HG03139 (cell line): Measurements from ENCODE around the gene TTF1.

Experiments
- ATAC-seq: cut with Tn5 transposase; IDR thresholded peaks from one replicate; pipeline ENCODE4 v1.9.1; 2021; ENCODE audit not compliant: unreplicated experiment

The TTF1 gene

GRCh38 chr9:132406554-132407122 lies at the start of gene TTF1:
Gene TTF1, minus strand, starts transcription at chr9:132406840. Its CDS starts 4,019 bp downstream, at chr9:132402821.
- ATAC-seq = peak; percentile 88

- no peak for ATAC-seq
These were observed 49.6 kb upstream of the TTF1 start for GRCh38 chr9:132456241-132456640.

GRCh38 chr9:132451276-132451675 lies 44.6 kb upstream of the TTF1 start:
- ATAC-seq = no peak

- no peak for ATAC-seq
These were observed 41.3 kb upstream of the TTF1 start for GRCh38 chr9:132447902-132448301.

- ATAC-seq = no peak
These were observed 40.7 kb upstream of the TTF1 start for GRCh38 chr9:132447346-132447745.

GRCh38 chr9:132446887-132447286 lies 40.2 kb upstream of the TTF1 start:
- no peak for ATAC-seq

- no peak for ATAC-seq
These were observed 37.4 kb upstream of the TTF1 start for GRCh38 chr9:132443951-132444607.

- no peak for ATAC-seq
These were observed 34.8 kb upstream of the TTF1 start for GRCh38 chr9:132441404-132441803.

- no peak for ATAC-seq
These were observed 34.1 kb upstream of the TTF1 start for GRCh38 chr9:132440735-132441134.

GRCh38 chr9:132439153-132439552 lies 32.5 kb upstream of the TTF1 start:
- no peak for ATAC-seq

- no peak for ATAC-seq
These were observed 28.2 kb upstream of the TTF1 start for GRCh38 chr9:132434881-132435280.

GRCh38 chr9:132430998-132431397 lies 24.4 kb upstream of the TTF1 start:
- ATAC-seq = no peak

GRCh38 chr9:132426639-132427414 lies 20.2 kb upstream of the TTF1 start:
- no peak for ATAC-seq

GRCh38 chr9:132425675-132426062 lies 19.0 kb upstream of the TTF1 start:
- ATAC-seq = no peak

GRCh38 chr9:132424857-132425674 lies 18.4 kb upstream of the TTF1 start:
- no peak for ATAC-seq

GRCh38 chr9:132423503-132423902 lies 16.9 kb upstream of the TTF1 start:
- no peak for ATAC-seq

GRCh38 chr9:132422574-132422973 lies 15.9 kb upstream of the TTF1 start:
- no peak for ATAC-seq

- ATAC-seq = no peak
These were observed 12.2 kb upstream of the TTF1 start for GRCh38 chr9:132418726-132419363.

- ATAC-seq = no peak
These were observed 8.5 kb upstream of the TTF1 start for GRCh38 chr9:132415181-132415580.

GRCh38 chr9:132414731-132415130 lies 8.1 kb upstream of the TTF1 start:
- ATAC-seq = no peak

- no peak for ATAC-seq
These were observed 7.3 kb upstream of the TTF1 start for GRCh38 chr9:132413926-132414325.
